DMS 273 (cell line): ENCODE data around the gene NAA25.
"Not testable (repeated sequence)": the region's sequence is repeated elsewhere in the genome, so short reads cannot be mapped to it uniquely, and the experiment has no call there.

Experiments
- DNase-seq: peaks from one replicate; lab custom pipeline; 2025; ENCODE audit not compliant: unreplicated experiment; lab: John Stamatoyannopoulos, UW

Gene NAA25

DNA sequence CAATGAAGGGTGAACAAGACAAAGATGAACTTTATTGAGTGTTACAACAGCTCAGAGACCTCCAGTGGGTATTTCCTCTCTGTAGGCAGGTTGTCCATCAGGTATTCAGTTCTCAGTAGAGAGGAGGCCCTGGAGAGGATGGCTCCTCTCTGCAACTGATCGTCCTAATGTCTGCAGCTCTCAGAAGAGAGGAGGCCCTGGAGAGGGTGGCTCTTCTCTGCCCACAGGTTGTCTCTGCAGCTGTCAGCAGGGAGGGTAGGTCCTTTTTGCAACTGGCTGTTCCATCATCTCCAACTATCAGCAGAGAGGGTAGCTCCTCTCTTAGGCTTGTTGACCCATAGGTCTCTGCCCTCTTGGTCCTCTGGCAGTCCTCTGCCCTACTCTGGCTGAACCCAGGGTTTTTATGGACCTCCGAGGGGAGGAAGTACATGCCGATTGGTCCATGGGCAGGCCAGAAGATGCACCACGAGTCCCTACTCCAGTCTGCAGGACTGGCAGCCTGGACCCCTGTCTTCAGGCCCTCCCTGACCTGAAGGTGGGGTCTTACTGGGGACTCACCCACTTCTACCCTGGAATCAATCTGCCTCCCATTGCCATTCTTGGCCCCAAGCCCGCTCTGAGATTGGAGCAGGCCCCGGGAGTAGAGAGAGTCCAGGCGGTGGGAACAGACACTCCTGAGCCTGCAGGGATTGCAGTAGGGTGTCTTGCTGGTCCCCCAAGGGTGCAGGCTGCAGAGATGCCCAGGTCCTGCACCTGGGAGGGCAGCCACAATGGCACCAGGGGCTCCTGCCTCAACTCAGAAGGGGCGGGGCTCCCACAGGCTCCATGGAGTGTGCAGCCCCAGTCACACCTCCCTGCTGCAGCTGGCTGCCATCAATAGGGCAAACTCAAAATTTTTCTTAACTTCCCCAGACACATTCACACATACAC is 97.9 kb downstream of the NAA25 start:
- DNase-seq: no peak

DNA sequence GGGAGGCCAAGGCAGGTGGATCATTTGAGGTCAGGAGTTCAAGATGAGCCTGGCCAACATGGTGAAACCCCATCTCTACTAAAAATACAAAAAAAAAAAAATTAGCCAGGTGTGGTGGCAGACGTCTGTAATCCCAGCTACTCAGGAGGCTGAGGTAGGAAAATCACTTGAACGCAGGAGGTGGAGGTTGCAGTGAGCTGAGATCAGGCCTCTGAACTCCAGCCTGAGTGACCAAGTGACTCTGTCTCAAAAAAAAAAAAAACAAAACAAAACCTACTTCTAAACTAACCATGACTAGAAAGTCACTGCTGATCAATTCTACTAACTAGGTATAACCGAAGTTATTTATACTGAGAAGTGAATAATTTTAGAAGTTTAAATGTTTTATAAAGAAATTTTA is 99.0 kb downstream of the NAA25 start:
- DNase-seq: not testable (repeated sequence)

DNA sequence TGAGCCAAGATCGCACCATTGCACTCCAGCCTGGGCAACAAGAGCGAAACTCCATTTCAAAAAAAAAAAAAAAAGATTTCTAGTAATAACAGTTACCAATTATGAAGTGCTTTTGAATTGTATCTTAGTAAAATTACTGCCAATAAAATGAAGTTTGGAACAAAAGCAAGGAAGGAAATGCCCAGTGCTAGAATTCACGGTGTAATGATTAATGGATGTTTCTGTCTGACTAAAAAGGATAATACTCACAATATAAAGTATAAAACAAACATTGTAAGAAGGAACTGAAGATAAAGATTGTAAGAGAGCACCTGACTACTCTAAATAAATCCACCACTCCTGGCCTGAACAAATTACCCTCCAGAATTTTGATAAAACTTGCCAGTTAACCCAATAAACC is 99.7 kb downstream of the NAA25 start:
- no peak for DNase-seq

DNA sequence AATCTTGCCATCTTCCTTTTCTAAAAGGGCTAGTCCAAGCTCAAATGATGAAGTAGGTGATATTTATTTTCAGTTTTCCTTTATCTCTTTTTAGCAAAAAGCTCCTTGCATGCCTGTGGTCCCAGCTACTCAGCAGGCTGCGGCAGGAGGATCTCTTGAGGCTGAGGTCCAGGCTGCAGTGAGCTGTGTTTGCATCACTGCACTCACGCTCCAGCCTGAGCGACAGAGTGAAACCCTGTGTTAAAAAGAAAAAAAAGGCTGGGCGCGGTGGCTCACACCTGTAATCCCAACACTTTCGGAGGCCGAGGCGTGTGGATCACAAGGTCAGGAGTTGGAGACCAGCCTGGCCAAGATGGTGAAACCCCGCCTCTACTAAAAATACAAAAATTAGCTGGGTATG is 100.6 kb downstream of the NAA25 start:
- DNase-seq: no peak

DNA sequence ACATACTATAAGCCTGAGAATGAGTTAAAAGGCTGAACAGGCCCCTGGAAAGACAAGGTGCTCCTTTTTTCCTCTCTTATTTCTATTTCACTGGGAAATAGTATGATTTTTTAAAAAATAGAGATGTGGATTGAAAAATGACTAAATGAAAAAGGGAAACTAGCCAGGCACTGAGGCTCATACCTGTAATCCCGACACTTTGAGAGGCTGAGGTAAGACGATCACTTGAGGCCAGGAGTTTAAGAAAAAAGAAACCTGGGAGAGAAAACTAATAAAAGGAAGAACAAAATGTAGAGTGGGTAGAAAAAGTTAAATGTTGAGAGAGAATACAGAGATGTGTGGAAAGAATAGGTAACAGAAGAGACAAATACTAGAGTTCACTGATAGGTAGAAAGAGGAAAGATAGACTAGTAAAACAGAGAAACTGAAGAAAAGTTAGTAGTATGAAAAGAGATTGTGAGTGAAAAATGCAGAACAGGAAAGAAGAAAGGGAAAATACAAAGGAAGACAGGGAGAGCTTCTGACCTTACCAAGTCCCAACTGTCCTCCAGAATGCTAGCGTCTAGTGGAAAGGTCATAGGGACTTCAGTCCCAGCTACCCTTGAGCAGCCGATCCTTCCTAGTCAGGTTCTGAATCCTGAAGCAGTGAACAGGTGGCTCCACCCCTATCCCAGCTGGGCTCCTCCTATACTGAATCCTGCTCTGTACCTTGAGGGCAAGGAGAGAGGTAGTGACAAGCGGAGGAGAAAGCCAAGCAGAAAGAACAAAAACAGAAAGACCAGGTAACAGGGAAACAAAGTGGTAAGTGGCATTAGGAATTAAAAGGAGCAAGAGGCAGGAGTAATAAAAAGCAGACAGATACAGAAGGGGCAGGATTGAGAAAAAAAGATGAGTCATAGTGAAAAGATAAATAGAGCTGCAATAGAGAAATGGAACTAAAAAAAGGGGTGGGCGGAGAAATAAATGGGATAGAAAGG is 102.9 kb downstream of the NAA25 start:
- DNase-seq: no peak

DNA sequence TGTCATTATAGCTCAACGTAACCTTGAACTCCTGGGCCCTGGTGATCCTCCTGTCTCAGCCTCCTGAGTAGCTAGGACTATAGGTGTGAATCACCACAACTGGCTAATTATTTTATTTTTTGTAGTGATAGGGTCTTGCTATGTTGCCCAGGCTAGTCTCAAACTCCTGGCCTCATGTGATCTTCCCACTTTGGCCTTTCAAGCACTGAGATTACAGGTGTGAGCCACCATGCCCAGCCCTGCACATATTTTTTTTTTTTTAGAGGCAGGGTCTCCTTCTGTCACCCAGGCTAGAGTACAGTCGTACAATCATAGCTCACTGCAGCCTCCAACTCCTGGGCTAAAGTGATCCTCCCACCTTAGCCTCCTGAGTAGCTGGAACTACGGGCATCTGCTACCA is 104.5 kb downstream of the NAA25 start:
- no peak for DNase-seq

DNA sequence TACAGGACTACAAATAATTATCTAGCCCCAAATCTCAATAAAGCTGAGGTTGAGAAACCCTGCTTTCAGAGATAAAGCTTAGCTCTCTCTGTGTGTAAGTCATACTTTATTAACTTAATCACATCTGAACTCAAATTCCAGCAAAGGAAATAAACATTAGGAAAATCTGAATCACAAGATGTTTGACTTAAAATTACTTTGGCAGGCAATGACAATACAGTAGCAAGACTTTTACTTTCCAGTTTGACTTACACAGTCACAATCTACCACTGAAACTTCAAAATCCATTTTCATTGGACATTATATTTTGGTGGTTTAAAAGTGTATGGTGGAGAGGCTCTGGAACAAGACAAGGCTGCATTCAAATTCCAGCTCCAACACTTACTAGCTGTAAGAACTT is 107.0 kb downstream of the NAA25 start:
- no peak for DNase-seq

DNA sequence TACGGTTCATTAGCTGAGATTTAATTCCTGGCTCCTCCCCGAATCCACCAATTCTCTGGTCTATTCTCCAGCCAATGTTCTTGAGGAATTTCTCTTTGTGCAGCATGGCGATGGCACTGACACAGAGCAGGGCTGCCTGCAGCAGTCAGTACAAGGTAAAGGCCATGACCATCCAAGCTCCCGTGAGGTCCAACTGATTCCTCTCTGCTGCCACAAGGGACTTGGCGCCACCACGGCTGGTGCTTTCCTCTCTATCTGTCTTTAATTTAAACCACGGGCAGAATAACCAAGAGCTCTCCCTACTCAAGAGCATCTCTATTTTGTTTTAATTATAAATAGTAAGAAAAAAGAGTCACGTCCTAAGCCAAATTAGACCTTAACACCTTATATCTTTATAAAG is 107.8 kb downstream of the NAA25 start:
- no peak for DNase-seq

DNA sequence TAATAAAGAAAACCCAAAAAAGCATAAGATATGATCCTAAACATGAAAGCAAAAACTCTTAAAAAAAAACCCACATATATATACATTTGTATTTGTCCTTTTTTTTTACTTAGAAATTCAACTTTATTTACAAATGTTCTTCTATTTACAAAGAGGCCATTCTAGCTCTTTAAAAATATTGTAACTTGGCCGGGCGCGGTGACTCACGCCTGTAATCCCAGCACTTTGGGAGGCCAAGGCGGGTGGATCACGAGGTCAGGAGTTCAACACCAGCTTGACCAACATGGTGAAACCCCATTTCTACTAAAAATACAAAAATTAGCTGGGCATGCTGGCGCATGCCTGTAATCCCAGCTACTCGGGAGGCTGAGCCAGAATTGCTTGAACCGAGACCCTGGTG is 109.5 kb downstream of the NAA25 start:
- not testable (repeated sequence) for DNase-seq

DNA sequence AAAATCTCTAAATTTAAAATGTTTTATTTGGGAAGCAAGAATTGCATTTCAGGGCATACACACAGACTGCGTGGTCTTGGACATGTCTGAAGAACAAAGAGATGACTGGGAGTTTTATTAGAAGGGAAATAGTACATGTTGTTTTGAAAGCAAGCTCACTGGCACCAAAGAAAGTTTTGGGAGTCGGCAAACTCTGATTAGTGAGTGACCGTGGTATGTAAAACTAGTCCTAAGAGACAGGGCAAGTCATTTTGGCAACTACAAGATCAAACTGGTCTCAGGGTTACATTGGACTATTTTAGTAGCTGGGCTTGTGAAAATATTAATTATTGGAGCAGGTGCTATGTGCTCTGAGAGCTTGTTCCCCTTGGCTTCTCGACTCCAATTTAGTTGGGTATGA is 110.6 kb downstream of the NAA25 start:
- no peak for DNase-seq

DNA sequence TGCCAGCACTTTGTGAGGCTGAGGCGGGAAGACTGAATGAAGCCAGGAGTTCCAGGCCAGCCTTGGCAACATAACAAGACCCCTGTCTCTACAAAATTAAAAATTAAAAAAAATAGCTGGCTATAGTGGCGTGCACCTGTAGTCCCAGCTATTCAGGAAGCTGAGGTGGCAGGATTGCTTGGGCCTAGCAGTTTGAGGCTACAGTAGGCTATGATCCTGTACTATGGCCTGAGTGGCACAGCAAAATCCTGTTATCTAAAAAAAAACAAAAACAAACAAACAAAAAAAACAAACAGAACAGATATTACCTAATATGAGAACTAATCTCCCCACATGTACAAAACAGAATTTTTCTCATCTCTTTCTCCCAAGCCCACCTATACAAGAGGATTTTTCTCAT is 111.3 kb downstream of the NAA25 start:
- no peak for DNase-seq

DNA sequence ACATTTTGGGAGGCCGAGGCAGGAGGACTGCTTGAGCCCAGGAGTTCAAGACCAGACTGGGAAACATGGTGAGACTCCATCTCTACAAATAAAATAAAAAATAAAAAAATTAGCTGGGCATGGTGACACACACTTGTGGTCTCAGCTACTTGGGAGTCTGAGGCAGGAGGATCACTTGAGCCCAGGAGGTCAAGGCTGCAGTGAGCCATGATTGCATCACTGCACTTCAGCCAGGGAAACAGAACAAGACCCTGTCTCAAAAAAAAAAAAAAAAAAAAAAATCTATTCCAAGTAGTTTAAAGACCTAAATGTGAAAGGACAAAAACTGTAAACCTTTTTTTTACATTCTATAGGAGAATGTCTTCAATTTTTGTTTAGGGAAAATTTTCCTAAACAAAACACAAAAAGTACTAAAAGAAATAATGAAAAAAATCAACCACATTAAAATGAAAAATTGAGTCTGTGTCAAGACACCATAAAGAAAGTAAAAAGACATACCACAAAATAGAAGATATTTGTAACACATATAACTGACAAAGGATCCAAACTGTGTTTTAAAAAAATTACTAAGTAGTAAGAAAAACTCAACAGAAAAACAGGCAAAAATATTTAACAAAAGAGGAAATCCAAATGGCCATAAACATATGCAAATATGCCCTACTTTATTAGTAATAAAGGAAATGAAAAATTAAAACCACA is 112.7 kb downstream of the NAA25 start:
- DNase-seq: no peak

DNA sequence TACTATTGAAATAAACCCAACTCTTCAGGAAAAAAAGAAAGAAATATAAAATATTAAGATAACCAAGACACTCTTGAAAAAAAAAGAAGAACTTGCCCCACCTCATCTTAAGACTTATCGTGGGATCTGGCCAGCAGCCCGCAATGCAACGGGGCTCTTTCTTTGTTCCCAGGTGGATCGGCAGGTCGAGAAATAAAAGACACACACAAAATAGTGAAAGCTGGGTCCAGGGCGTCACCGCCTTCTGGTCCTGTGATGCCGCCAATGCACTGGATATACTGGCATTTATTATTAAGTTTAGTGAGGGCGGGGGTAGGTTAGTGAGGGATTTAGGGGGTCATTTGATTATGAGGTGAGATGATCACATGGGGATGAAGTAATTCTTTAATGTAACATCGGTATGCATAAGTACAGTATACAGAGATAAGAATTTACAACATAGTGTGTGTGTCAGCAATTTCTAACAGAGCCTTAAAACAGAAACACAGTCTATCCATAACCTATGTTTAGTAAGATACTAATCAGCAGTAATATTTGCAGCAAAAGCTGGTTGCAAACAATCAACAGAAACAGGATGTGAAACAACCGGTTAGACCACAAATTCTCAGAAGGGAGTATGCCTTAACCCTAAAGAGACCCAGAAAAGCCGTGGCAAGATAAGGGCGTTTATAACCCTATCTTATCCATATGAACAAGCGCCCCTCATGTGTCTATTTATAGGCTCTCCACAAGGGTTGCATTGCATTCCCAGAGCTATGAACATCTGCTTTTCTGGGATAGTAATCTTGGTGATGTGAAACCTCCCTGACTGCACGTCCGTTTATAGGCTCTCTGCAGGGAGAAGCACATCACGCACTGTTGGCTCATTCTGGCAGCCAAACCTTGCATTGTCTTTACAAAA is 114.1 kb downstream of the NAA25 start:
- DNase-seq: not testable (repeated sequence)

DNA sequence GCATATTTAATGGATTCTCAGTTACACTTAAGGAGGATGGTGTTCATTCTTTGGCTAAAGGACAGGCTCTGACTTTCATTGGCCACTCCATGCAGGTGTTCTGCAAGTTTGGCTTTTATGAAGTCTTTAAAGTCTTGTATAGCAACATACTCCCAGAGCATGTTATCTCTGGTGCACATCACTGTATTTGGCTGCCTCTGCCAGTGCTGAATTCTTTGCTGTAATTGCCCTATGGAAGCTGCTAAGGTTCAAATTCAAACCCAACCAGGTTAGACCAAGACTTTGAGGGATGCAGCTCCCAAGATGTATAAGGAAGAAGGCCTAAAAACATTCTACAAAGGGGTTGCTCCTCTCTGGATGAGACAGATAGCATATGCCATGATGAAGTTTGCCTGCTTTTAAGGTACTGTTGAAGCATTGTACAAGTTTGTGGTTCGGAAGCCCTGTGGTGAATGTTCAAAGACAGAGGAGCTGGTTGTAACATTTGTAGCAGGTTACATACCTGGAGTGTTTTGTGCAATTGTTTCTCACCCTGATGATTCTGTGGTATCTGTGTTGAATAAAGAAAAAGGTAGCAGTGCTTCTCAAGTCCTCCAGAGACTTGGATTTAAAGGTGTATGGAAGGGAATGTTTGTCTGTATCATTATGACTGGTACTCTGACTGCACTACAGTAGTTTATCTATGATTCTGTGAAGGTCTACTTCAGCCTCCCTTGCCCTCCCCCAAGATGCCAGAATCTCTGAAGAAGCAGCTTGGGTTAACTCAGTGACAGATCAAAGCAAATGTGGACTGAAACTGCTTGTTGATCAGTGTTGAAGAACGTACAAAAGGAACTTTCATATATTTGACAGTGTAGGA is 115.1 kb downstream of the NAA25 start:
- DNase-seq: no peak

DNA sequence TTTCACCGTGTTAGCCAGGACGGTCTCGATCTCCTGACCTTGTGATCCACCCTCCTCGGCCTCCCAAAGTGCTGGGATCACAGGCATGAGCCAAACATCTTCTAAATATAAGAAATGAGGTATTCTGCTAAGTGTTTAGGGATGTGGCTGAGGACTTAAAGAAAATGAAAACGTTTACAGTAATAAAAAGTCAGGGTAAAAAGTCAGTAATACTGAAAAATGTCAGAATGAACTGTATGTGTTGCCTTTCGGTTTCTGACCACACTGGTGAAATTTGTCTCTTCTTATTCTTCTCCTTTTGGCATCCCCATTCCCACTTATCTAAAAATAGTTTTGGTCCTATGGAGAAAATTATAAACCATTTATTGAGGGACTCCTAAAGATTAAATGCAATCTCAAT is 116.1 kb downstream of the NAA25 start:
- DNase-seq: no peak

DNA sequence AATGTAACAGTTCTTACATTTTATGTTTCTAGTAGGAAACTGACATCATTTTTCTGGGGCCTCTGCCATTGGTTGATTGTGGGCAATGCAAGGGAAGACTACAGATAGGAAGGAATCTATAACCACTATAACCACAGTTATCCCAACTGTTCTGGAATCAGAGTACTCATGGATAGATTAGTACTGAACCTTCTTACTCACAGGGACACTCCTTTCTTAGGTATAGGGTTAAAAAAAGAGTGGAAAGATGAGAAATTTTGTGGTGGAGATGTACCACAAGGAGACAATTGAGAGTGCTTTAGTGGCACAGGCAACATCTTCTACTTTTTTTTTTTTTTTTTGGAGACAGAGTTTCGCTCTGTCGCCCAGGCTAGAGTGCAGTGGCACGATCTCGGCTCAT is 116.6 kb downstream of the NAA25 start:
- no peak for DNase-seq

DNA sequence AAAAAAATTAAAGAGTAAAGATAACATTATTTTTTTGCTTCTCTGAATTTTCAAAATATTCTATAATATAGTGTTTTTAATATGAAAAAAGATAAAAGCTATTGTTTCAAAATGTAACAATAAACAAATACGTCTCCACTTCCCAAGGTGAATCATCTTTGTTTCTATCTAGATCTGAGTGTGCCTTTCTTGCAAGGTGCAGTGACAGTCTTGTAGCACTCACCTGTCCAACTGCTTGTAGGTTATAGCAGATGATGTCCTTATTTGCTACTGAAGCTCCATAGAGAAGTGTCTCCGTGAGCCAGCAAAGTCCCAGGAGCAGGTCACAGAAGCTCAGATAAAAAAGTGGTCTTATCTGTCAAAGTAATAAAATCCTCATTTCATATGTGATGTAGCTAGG is 117.0 kb downstream of the NAA25 start:
- DNase-seq: no peak

DNA sequence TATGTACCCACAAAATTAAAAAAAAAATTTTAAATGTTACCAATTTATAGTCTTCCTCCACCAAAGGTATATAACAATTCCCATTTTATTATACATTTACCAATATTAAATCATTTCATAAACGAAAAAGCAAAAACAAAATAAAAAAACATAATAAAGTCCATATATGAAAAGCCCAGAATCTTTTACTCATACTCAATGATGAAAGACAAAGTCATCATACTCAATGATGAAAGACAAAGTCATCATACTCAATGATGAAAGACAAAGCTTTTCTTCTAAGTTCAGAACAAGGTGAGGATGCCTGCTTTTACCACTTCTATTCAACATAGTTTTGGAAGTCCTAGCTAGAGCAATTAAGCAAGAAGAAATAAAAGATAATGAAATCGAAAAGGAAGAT is 123.8 kb downstream of the NAA25 start:
- DNase-seq: no peak

DNA sequence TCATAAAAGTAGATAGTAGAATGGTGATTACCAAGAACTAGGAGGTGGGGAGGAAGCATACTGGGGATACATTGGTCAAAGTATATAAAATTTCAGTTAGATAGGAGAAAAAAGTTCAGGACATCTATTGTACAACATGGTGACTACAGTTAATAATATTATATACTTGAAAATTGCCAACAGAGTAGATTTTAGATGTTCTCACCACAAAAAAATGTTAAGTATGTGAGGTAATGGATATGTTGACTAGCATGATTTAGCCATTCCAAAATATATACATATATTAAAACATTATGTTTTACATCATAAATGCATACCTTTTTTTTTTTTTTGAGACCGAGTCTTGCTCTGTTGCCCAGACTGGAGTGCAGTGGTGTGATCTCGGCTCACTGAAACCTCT is 126.6 kb downstream of the NAA25 start:
- DNase-seq: no peak
